Measurements from ENCODE around the gene KIFC3. TPM values are rescaled to one million over a fixed set of nuclear protein-coding genes. Genes with fewer than 3 reads are reported as not detected.

Gene KIFC3
- total RNA-seq, 1 donor from 2014 or later, result 96.9 TPM

GRCh38 chr16:57791195-57791892 lies 10.9 kb downstream of the KIFC3 start:
- no peak for FAIRE-seq
- H4K20me1 ChIP-seq (ENCODE audit: insufficient read depth, low read length), result peaks cover 66% of the 10 kb centered on the region
- Mint-ChIP-seq H3K36me3 (ENCODE audit: low read depth, unreplicated experiment) (peaks cover 10% of the 10 kb centered on the region), H3K27ac (ENCODE audit: unreplicated experiment) (no peak overlapping the region), H3K4me1 (ENCODE audit: low read depth, unreplicated experiment) (peaks cover 3% of the 10 kb centered on the region), H3K4me3 (ENCODE audit: unreplicated experiment) (no peak overlapping the region), H3K9me3 (ENCODE audit: unreplicated experiment) (no peaks in the 10 kb centered on the region), H3K27me3 (ENCODE audit: low read depth, unreplicated experiment) (no peaks in the 10 kb centered on the region)
- H3K36me3 ChIP-seq (ENCODE audit: insufficient read depth, low read length), result peaks cover 39% of the 10 kb centered on the region
- H3K27ac ChIP-seq (ENCODE audit: low read depth, low read length), result no peak overlapping the region
- no peak overlapping the region for H3K4me3 ChIP-seq (ENCODE audit: insufficient read depth, low read depth, low read length)
- peaks cover 4% of the 10 kb centered on the region for H3K4me1 ChIP-seq (ENCODE audit: insufficient read depth, low read length)
- H3K27me3 ChIP-seq (ENCODE audit: insufficient read depth, low read length), result no peaks in the 10 kb centered on the region
- no peak overlapping the region for H2AFZ ChIP-seq (ENCODE audit: low read depth, low read length)
- no peak overlapping the region for H3K4me2 ChIP-seq (ENCODE audit: low read length)
- DNase-seq (ENCODE audit: low read depth), result no peak
- peaks cover 24% of the 10 kb centered on the region for H3K79me2 ChIP-seq (ENCODE audit: insufficient read depth, low read length)
- TF ChIP-seq CTCF (IDR thresholded peaks at IDR 0.05; ENCODE audit: insufficient read depth, low read depth, low read length), result no peak
- TF ChIP-seq EZH2 (IDR thresholded peaks at IDR 0.05; ENCODE audit: insufficient read depth, low read length), result no peak
- H3K9me3 ChIP-seq (ENCODE audit: insufficient read depth, low read depth, low read length), result no peaks in the 10 kb centered on the region
- no peak overlapping the region for H3K9ac ChIP-seq (ENCODE audit: low read length)

GRCh38 chr16:57788951-57789350 lies 13.3 kb downstream of the KIFC3 start:
- Histone ChIP-seq H4K20me1 (ENCODE audit: insufficient read depth, low read length) (peaks cover 65% of the 10 kb centered on the region), H3K4me1 (ENCODE audit: insufficient read depth, low read length) (peaks cover 4% of the 10 kb centered on the region), H3K9ac (ENCODE audit: low read length) (no peak overlapping the region), H3K9me3 (ENCODE audit: insufficient read depth, low read depth, low read length) (no peaks in the 10 kb centered on the region), H3K79me2 (ENCODE audit: insufficient read depth, low read length) (peaks cover 22% of the 10 kb centered on the region), H2AFZ (ENCODE audit: low read depth, low read length) (no peak overlapping the region), H3K4me3 (ENCODE audit: insufficient read depth, low read depth, low read length) (no peak overlapping the region), H3K27ac (ENCODE audit: low read depth, low read length) (no peak overlapping the region), H3K36me3 (ENCODE audit: insufficient read depth, low read length) (peaks cover 31% of the 10 kb centered on the region), H3K4me2 (ENCODE audit: low read length) (no peak overlapping the region), H3K27me3 (ENCODE audit: insufficient read depth, low read length) (no peaks in the 10 kb centered on the region)
- TF ChIP-seq EZH2 (IDR thresholded peaks at IDR 0.05; ENCODE audit: insufficient read depth, low read length) (no peak), CTCF (IDR thresholded peaks at IDR 0.05; ENCODE audit: insufficient read depth, low read depth, low read length) (no peak)
- Mint-ChIP-seq H3K4me3 (ENCODE audit: unreplicated experiment) (no peak overlapping the region), H3K27ac (ENCODE audit: unreplicated experiment) (no peak overlapping the region), H3K36me3 (ENCODE audit: low read depth, unreplicated experiment) (peaks cover 17% of the 10 kb centered on the region), H3K4me1 (ENCODE audit: low read depth, unreplicated experiment) (peaks cover 3% of the 10 kb centered on the region), H3K9me3 (ENCODE audit: unreplicated experiment) (no peaks in the 10 kb centered on the region), H3K27me3 (ENCODE audit: low read depth, unreplicated experiment) (no peaks in the 10 kb centered on the region)
- FAIRE-seq (no peak), DNase-seq (ENCODE audit: low read depth) (no peak)

GRCh38 chr16:57788252-57788841 lies 13.9 kb downstream of the KIFC3 start:
- H3K36me3 ChIP-seq (ENCODE audit: insufficient read depth, low read length), result peaks cover 27% of the 10 kb centered on the region
- no peaks in the 10 kb centered on the region for H3K9me3 Mint-ChIP-seq (ENCODE audit: unreplicated experiment)
- peaks cover 17% of the 10 kb centered on the region for H3K36me3 Mint-ChIP-seq (ENCODE audit: low read depth, unreplicated experiment)
- H3K4me3 Mint-ChIP-seq (ENCODE audit: unreplicated experiment), result no peak overlapping the region
- H3K27ac Mint-ChIP-seq (ENCODE audit: unreplicated experiment), result no peak overlapping the region
- H3K4me2 ChIP-seq (ENCODE audit: low read length), result no peak overlapping the region
- no peak for TF ChIP-seq EZH2 (IDR thresholded peaks at IDR 0.05; ENCODE audit: insufficient read depth, low read length)
- TF ChIP-seq CTCF (IDR thresholded peaks at IDR 0.05; ENCODE audit: insufficient read depth, low read depth, low read length), result no peak
- no peak overlapping the region for H2AFZ ChIP-seq (ENCODE audit: low read depth, low read length)
- no peak overlapping the region for H3K9ac ChIP-seq (ENCODE audit: low read length)
- H3K79me2 ChIP-seq (ENCODE audit: insufficient read depth, low read length), result peaks cover 22% of the 10 kb centered on the region
- H3K27ac ChIP-seq (ENCODE audit: low read depth, low read length), result no peak overlapping the region
- no peaks in the 10 kb centered on the region for H3K9me3 ChIP-seq (ENCODE audit: insufficient read depth, low read depth, low read length)
- H4K20me1 ChIP-seq (ENCODE audit: insufficient read depth, low read length), result peaks cover 65% of the 10 kb centered on the region
- no peak overlapping the region for H3K4me3 ChIP-seq (ENCODE audit: insufficient read depth, low read depth, low read length)
- H3K27me3 Mint-ChIP-seq (ENCODE audit: low read depth, unreplicated experiment), result no peaks in the 10 kb centered on the region
- H3K27me3 ChIP-seq (ENCODE audit: insufficient read depth, low read length), result no peaks in the 10 kb centered on the region
- H3K4me1 Mint-ChIP-seq (ENCODE audit: low read depth, unreplicated experiment), result peaks cover 3% of the 10 kb centered on the region
- FAIRE-seq, result no peak
- DNase-seq (ENCODE audit: low read depth), result no peak
- H3K4me1 ChIP-seq (ENCODE audit: insufficient read depth, low read length), result peaks cover 4% of the 10 kb centered on the region
